Stomach (tissue), 4 donors: ENCODE data around the gene ZFX.

Experiments used
- POLR2A ChIP-seq, 4 donors: fragments of 450-650 bp; IDR thresholded peaks; one replicate each; pipeline ENCODE4 v1.6.1; 2016; ENCODE audit warnings: antibody characterized with exemption in 4 of 4, control low read depth in 2 of 4, mild to moderate bottlenecking in 1 of 4, moderate library complexity in 1 of 4
- TF ChIP-seq, protein P1 (sequence below), 7 experiments: fragments of 450-650 bp in 4 of 7; fragments of 200-600 bp in 3 of 7; sonication (generic) in 3 of 7; IDR thresholded peaks; one replicate each; pipeline ENCODE4 v1.5.1; 2016 to 2019; ENCODE audit warnings: antibody characterized with exemption in 7 of 7, control low read depth in 2 of 7, mild to moderate bottlenecking in 1 of 7

DNA sequence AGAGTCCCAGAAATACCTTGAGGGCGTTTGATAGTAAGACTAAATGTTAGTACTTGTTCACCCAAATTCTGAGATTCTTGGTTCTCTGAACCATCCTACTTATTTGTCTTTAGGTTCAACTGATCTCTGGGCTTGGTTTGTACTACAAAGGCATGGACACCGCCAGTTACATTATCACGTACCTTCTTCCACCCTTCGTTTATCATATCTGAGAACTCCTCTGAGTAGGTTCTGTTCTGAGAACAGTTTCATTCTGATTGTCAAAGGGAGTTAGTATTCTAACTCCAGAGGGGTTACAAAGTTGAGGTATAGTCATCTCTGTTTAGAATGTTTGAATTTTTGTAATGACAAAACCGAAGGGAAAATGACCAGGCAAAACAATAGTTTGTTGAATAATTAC is 19.3 kb downstream of the ZFX start:
- TF ChIP-seq POLR2A (IDR thresholded peaks at IDR 0.05): no peak
- TF ChIP-seq, protein P1, sequence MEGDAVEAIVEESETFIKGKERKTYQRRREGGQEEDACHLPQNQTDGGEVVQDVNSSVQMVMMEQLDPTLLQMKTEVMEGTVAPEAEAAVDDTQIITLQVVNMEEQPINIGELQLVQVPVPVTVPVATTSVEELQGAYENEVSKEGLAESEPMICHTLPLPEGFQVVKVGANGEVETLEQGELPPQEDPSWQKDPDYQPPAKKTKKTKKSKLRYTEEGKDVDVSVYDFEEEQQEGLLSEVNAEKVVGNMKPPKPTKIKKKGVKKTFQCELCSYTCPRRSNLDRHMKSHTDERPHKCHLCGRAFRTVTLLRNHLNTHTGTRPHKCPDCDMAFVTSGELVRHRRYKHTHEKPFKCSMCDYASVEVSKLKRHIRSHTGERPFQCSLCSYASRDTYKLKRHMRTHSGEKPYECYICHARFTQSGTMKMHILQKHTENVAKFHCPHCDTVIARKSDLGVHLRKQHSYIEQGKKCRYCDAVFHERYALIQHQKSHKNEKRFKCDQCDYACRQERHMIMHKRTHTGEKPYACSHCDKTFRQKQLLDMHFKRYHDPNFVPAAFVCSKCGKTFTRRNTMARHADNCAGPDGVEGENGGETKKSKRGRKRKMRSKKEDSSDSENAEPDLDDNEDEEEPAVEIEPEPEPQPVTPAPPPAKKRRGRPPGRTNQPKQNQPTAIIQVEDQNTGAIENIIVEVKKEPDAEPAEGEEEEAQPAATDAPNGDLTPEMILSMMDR (IDR thresholded peaks at IDR 0.05): no peak
